ENCODE results near the gene LAG3.

Gene LAG3

DNA sequence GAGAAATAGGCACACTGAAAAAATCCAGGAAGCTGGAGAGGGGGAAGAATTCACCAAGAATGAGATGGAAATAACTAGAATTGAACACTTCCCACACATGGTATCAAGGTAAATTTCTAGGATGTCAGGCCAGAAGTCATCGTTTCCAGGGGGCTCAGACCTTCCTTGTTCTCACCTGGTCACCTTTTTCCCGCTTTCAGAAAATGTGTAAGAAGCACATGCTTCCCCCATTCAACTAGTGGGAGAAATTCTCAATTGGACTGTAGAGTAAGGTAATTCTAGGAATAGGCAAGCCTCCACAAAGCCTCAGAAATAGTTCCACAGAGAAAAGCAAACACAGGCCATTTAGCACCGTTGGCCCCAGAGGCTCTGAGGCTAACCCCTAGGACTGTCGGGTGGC, 8.9 kb upstream of the LAG3 start:
- DNase-seq (ENCODE audit: low read depth), result no peak
- peak overlapping the region; percentile 24 for H3K4me3 ChIP-seq (ENCODE audit: control insufficient read depth, low read depth, low read length)
- TF ChIP-seq, protein P1, sequence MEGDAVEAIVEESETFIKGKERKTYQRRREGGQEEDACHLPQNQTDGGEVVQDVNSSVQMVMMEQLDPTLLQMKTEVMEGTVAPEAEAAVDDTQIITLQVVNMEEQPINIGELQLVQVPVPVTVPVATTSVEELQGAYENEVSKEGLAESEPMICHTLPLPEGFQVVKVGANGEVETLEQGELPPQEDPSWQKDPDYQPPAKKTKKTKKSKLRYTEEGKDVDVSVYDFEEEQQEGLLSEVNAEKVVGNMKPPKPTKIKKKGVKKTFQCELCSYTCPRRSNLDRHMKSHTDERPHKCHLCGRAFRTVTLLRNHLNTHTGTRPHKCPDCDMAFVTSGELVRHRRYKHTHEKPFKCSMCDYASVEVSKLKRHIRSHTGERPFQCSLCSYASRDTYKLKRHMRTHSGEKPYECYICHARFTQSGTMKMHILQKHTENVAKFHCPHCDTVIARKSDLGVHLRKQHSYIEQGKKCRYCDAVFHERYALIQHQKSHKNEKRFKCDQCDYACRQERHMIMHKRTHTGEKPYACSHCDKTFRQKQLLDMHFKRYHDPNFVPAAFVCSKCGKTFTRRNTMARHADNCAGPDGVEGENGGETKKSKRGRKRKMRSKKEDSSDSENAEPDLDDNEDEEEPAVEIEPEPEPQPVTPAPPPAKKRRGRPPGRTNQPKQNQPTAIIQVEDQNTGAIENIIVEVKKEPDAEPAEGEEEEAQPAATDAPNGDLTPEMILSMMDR (IDR thresholded peaks at IDR 0.05; ENCODE audit: control insufficient read depth, insufficient read depth, low read depth, low read length, missing control alignments), result no peak

DNA sequence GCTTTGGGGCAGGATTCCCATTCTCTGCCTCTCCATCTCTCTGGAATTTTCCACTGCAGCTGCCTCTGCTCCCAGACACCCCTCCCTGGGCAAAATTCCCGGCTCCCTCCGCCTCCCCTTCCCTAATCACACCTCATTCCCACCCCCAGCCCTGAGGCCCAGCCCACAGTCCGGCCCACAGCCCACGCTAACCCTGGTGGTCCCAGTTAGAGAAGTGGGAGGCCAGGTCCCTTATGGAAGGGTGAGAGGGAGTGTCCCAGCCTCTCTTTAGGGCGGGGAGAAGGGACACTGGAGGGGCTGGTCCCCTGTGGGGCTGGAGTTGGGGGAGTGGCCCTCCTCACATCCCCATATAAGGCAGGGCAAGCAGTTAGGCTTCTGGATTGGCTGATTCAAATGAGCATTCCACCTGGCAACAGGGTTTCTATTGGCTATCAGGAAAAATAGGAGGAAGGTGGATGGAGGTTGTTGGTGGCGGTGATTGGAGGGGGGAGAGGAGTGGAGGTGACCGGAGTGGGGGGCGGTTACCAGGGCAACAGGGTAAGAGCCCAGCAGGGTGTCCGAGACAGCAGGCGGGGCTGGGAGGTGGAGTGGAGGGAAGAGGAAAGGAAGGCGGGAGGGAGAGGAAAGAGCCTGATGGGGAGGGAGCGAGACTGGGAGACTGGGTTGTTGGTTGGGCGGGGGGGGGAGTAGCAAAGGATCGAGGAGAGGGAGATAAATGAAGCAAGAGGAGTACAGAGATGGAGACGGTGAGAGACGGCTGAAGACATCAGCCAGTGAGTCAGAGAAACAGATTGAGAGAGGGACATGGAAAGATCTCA, 8.1 kb upstream of the LAG3 start:
- H3K4me3 ChIP-seq (ENCODE audit: control insufficient read depth, low read depth, low read length), result peak overlapping the region; percentile 31
- TF ChIP-seq, protein P1 (IDR thresholded peaks at IDR 0.05; ENCODE audit: control insufficient read depth, insufficient read depth, low read depth, low read length, missing control alignments), result no peak
- DNase-seq (ENCODE audit: low read depth), result peak; percentile 98

DNA sequence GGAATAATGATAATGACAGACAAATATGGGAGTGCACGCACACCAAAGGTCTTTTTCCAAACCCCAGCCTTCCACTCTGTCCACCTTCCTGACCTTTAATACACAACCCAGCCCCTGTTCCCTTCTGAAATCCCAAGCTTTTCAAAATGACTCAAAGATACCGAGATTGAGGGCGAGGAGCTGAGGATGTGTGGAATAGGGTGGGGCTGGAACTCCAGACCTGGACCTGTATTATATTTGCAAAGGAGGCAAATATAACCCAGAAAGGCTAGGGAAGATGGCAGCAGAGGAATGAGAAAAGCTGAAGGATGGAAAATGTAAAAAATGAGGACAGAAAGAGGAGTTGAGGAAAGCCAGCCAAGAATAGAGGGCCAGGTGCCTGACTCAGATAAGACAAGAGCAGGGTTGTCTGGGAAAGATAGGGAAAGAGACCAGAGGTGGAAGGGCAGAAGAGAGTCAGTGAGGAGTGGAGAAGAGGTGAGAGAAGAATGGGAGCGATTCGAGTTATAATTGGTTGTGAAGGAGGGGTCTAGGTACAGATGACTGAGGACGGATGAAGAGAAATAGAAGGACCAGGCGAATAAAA, 7.2 kb upstream of the LAG3 start:
- DNase-seq (ENCODE audit: low read depth), result no peak
- TF ChIP-seq, protein P1 (IDR thresholded peaks at IDR 0.05; ENCODE audit: control insufficient read depth, insufficient read depth, low read depth, low read length, missing control alignments), result no peak
- H3K4me3 ChIP-seq (ENCODE audit: control insufficient read depth, low read depth, low read length), result no peak overlapping the region

DNA sequence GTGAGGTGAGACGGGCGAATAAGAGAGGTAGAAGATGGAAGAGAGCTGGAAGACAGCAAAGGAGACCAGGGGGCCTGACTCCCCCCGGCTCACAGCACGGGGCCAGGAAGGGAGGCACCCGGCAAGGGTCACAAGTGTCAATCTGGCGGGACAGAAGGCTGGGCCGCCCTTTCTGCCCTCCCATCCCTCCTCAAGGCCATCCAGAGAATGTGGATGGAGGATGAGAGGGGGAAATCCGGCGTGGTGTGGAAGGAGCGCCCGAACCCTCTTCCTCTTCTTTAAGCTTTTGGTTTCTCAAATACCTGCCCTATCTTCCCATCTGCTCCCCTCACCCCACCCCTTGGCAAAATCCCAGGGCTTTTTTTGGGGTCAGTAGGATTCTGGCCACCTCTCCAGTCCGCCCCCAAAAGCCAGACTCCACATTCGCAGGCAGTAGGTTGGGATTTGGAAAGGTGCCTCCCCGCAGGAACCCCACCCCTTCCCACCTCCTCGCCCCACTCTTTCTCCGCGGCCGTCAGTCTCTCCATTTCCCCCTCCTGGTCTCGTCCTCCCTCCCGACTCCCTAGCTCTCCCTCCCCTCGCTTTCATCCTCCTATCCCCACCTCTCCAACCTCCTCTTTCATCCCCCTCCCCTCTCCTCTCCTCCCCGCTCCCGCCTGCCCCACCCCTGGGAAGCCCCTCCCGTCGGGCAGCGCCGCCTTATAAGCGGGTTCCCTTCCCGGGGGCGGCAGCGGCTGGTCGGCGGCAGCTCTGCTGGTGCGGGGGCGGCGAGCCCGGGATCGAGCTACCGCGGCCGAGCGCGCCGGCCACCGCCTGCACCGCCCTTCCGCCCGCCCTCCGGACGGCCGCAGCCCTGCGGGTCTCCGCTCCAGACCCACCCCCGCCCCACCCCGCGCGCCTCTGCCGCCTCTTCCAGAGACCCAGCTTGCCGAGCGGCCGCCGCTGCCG, 6.4 kb upstream of the LAG3 start, which contains the start of gene PTMS:
Gene PTMS, plus strand, starts transcription at position 730 of the 948 bp plus-strand sequence. CDS start 343 bp downstream, outside the sequence.
- peak within 1 kb of the TSS; percentile 93 for H3K4me3 ChIP-seq (ENCODE audit: control insufficient read depth, low read depth, low read length)
- DNase-seq (ENCODE audit: low read depth), result peak; percentile 57
- TF ChIP-seq, protein P1 (IDR thresholded peaks at IDR 0.05; ENCODE audit: control insufficient read depth, insufficient read depth, low read depth, low read length, missing control alignments), result no peak

DNA sequence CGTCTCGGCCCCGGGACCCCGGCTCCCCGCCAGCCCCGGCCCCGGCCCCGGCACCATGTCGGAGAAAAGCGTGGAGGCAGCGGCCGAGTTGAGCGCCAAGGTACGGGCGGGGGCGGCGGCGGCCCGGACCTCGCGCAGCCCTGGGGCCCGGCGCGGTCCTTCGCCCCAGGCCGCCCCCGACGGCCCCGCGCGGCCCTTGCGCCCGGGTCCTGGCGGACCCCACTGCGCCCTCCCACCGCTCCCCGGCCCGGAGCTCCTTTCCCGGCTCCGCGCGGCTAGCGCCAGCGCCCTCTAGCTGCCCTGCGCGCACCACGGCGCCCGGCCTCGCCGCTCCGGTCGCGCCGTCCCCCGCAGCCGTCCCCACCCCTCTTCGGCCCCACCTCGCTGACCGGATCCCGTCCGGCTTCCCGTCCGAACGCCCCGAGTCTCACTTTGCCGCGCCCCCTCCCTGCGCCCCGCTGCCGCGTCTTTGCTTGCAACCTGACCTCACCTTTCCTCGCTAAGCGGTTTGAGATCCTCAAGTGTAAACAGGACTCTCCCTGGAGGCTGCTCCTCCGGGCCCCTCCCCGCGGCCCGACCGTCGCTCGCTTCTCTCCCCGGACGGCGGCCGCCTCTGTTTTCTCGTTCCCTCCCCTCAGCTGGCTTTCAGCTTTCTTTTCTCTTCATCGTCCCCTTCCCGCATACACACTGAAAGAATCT, 5.5 kb upstream of the LAG3 start:
- TF ChIP-seq, protein P1 (IDR thresholded peaks at IDR 0.05; ENCODE audit: control insufficient read depth, insufficient read depth, low read depth, low read length, missing control alignments), result peak; percentile 49
- no peak for DNase-seq (ENCODE audit: low read depth)
- peak overlapping the region; percentile 93 for H3K4me3 ChIP-seq (ENCODE audit: control insufficient read depth, low read depth, low read length)

All from AG09309 (cell line).